K562 (cell line): ENCODE measurements around the gene KHSRP. TPM values are rescaled to one million over a fixed set of nuclear protein-coding genes. Genes with fewer than 3 reads are reported as not detected.

Experiments used
- BRCA1 ChIP-seq, 2 experiments: fragments of 450-650 bp in 1 of 2; sonication (generic) in 1 of 2; formaldehyde crosslinking in 1 of 2; IDR thresholded peaks; 2 replicates each; pipeline versions ENCODE4 v1.5.0 to v1.6.1; 2017 to 2020; ENCODE audit warnings: mild to moderate bottlenecking in 1 of 2, missing genetic modification reagents in 1 of 2
- CHAMP1 ChIP-seq: fragments of 450-650 bp; IDR thresholded peaks from 2 replicates; pipeline ENCODE4 v1.6.1; 2016; ENCODE audit warnings: mild to moderate bottlenecking
- CHD4 ChIP-seq: fragments of 200-600 bp; sonication (generic); IDR thresholded peaks from 3 replicates; pipeline ENCODE4 v1.6.1; 2012; ENCODE audit warnings: low read depth, mild to moderate bottlenecking, mixed read lengths, low read length, inconsistent platforms; ENCODE audit not compliant: insufficient read depth, insufficient replicate concordance, poor library complexity, severe bottlenecking
- CREB1 ChIP-seq, 2 experiments: sonication (generic) in 1 of 2; formaldehyde crosslinking in 1 of 2; IDR thresholded peaks; 2 replicates each; pipeline versions ENCODE4 v1.6.1 to v1.8.0; 2012 to 2022; ENCODE audit warnings: inconsistent platforms in 1 of 2, mild to moderate bottlenecking in 1 of 2, missing genetic modification reagents in 1 of 2, moderate library complexity in 1 of 2
- GTF2F1 ChIP-seq: IDR thresholded peaks from 2 replicates; pipeline ENCODE4 v1.6.1; 2011; ENCODE audit warnings: low read depth, low read length, improper control_type of control experiment
- HDAC3 ChIP-seq: fragments of 450-650 bp; IDR thresholded peaks from 2 replicates; pipeline ENCODE4 v1.6.1; 2018; ENCODE audit warnings: borderline replicate concordance, mild to moderate bottlenecking, moderate library complexity; ENCODE audit not compliant: partially characterized antibody
- HMG20A ChIP-seq: fragments of 450-650 bp; formaldehyde crosslinking; conservative IDR thresholded peaks from 2 replicates; pipeline ENCODE4 v1.4.0; 2020; ENCODE audit warnings: mild to moderate bottlenecking, mixed read lengths
- LARP7 ChIP-seq: fragments of 450-650 bp; IDR thresholded peaks from 2 replicates; pipeline ENCODE4 v1.6.1; 2016
- MBD2 ChIP-seq: sonication (generic); IDR thresholded peaks from 2 replicates; pipeline ENCODE4 v1.6.1; 2016; ENCODE audit warnings: low read depth, borderline replicate concordance
- MEIS2 ChIP-seq: fragments of 450-650 bp; IDR thresholded peaks from 2 replicates; pipeline ENCODE4 v1.6.1; 2014; ENCODE audit warnings: mild to moderate bottlenecking; ENCODE audit not compliant: partially characterized antibody
- NFRKB ChIP-seq: fragments of 450-650 bp; IDR thresholded peaks from 2 replicates; pipeline ENCODE4 v1.6.1; 2016; ENCODE audit warnings: low read depth
- NFYB ChIP-seq: IDR thresholded peaks from 2 replicates; pipeline ENCODE4 v1.6.1; 2011; ENCODE audit warnings: mild to moderate bottlenecking, moderate library complexity; ENCODE audit not compliant: insufficient read length; ENCODE audit errors: extremely low read depth
- NR2C2 ChIP-seq, 2 experiments: fragments of 200-800 bp in 1 of 2; sonication (Bioruptor generic) in 1 of 2; sonication (generic) in 1 of 2; formaldehyde crosslinking in 1 of 2; IDR thresholded peaks; 2 replicates each; pipeline versions ENCODE4 v1.6.1 to v1.8.0; 2016 to 2022; ENCODE audit warnings: mild to moderate bottlenecking in 1 of 2, missing compliant biosample characterization in 1 of 2, missing genetic modification characterization in 1 of 2, missing genetic modification reagents in 1 of 2
- OTX1 ChIP-seq: fragments of 450-650 bp; formaldehyde crosslinking; IDR thresholded peaks from 2 replicates; pipeline ENCODE4 v1.4.0; 2022; ENCODE audit warnings: mild to moderate bottlenecking
- PTRF ChIP-seq: fragments of 450-650 bp; IDR thresholded peaks from 2 replicates; pipeline ENCODE4 v1.6.1; 2016; ENCODE audit warnings: mild to moderate bottlenecking, missing genetic modification characterization, missing compliant biosample characterization
- RBM39 ChIP-seq: fragments of 200-400 bp; formaldehyde crosslinking; optimal IDR thresholded peaks from 2 replicates; pipeline ENCODE3; 2018; ENCODE audit warnings: low read depth, low read length
- SMAD3 ChIP-seq: fragments of 450-650 bp; formaldehyde crosslinking; conservative IDR thresholded peaks from 2 replicates; pipeline ENCODE4 v1.4.0; 2020; ENCODE audit warnings: mild to moderate bottlenecking
- SMAD4 ChIP-seq: fragments of 250-450 bp; sonication (Bioruptor Pico); conservative IDR thresholded peaks from 2 replicates; pipeline ENCODE4 v1.8.0; 2021; ENCODE audit warnings: inconsistent platforms, mild to moderate bottlenecking, moderate library complexity
- SMC3 ChIP-seq: conservative IDR thresholded peaks from 2 replicates; pipeline ENCODE4 v1.6.1; 2011; ENCODE audit warnings: low read depth, low read length, improper control_type of control experiment; ENCODE audit not compliant: insufficient read depth
- SNIP1 ChIP-seq: fragments of 450-650 bp; IDR thresholded peaks from 2 replicates; pipeline ENCODE4 v1.7.1; 2017; ENCODE audit warnings: low read depth, mild to moderate bottlenecking
- TAF1 ChIP-seq: IDR thresholded peaks from 2 replicates; pipeline ENCODE4 v1.6.1; 2011; ENCODE audit warnings: mild to moderate bottlenecking, low read length, moderate library complexity; ENCODE audit not compliant: insufficient read depth, control insufficient read depth, severe bottlenecking; ENCODE audit errors: extremely low read depth
- TAF7 ChIP-seq: fragments of 450-650 bp; IDR thresholded peaks from 2 replicates; pipeline ENCODE4 v1.6.1; 2016; ENCODE audit warnings: missing genetic modification characterization, missing compliant biosample characterization
- TFAM ChIP-seq: fragments of 250-450 bp; sonication (Bioruptor Pico); conservative IDR thresholded peaks from 2 replicates; pipeline ENCODE4 v1.5.0; 2021; ENCODE audit warnings: mild to moderate bottlenecking, moderate library complexity
- ZNF398 ChIP-seq: fragments of 250-450 bp; sonication (Bioruptor Pico); IDR thresholded peaks from 2 replicates; pipeline ENCODE4 v1.8.0; 2021; ENCODE audit warnings: moderate library complexity, mild to moderate bottlenecking, inconsistent platforms
- polyA plus RNA-seq, 8 experiments: library from polyadenylated mRNA; depleted of rRNA in 4 of 8; stranded (reverse) in 5 of 8; unstranded in 3 of 8; fragments of >200 nt; fragmentation: Nextera tagmentation in 2 of 8; fragmentation: Illumina TruSeq in 1 of 8; extraction: Ambion mirVana in 2 of 8; extraction: Trizol in 1 of 8; gene quantifications; 2 replicates each; pipeline versions ENCODE4 v1.2.1 to v1.2.3, GENCODE V29; 2011 to 2014; ENCODE audit warnings: inconsistent platforms in 1 of 8, missing spikeins in 1 of 8
- total RNA-seq, 7 experiments: library from RNA; depleted of rRNA in 6 of 7; stranded (reverse); fragments of >200 nt in 6 of 7; fragmentation: Illumina TruSeq in 2 of 7; extraction: Trizol in 2 of 7; gene quantifications; 2 replicates each; pipeline versions ENCODE4 v1.2.1 to v1.2.3, GENCODE V29; 2011 to 2021; ENCODE audit warnings: low replicate concordance in 1 of 7

Gene KHSRP
- total and polyA plus RNA-seq, 9 of the 15 experiments (the other 6 are each of a cell fraction or from before 2014, with no cell fraction given): 4.2 to 564 (median 139) TPM

GRCh38 chr19:6393074-6393982 lies 31.3 kb downstream of the KHSRP start, which contains the start of gene GTF2F1 (continued):
- TF ChIP-seq CREB1 (IDR thresholded peaks at IDR 0.05) (peak; percentile 81), CREB1 (CRISPR knock-in tag; IDR thresholded peaks at IDR 0.05) (peak; percentile 90), MEIS2 (peak; percentile 56), RBM39 (peak; percentile 66), SMC3 (no peak), TAF7 (tag) (peak; percentile 29; the same call in 1 of the 2 replicates), SMAD4 (CRISPR knock-in tag) (0 out of 2 replicates have a peak, but pooled peaks have one; percentile 57), CHAMP1 (no peak), GTF2F1 (no peak), NR2C2 (CRISPR knock-in tag; IDR thresholded peaks at IDR 0.05) (peak; percentile 99), NR2C2 (tag; IDR thresholded peaks at IDR 0.05) (peak; percentile 100), PTRF (tag) (no peak), OTX1 (CRISPR knock-in tag) (no peak), NFRKB (no peak), HMG20A (CRISPR knock-in tag) (no peak), TFAM (CRISPR knock-in tag) (no peak), MBD2 (no peak), BRCA1 (IDR thresholded peaks at IDR 0.05) (no peak), BRCA1 (CRISPR knock-in tag; IDR thresholded peaks at IDR 0.05) (no peak), SMAD3 (CRISPR knock-in tag) (no peak), CHD4 (no peak), HDAC3 (no peak), TAF1 (peak; percentile 45), LARP7 (no peak), SNIP1 (no peak), NFYB (no peak), ZNF398 (CRISPR knock-in tag) (no peak)
